HUES48 (cell line): ENCODE data around the gene DOK3.
"Not testable (repeated sequence)": the region's sequence is repeated elsewhere in the genome, so short reads cannot be mapped to it uniquely, and the experiment has no call there.

Source experiments
- H3K27ac ChIP-seq: one replicate; pipeline ENCODE4 v1.7.0; 2013; ENCODE audit warnings: low read depth, low read length, inconsistent platforms
- H3K27me3 ChIP-seq: 2 replicates; pipeline ENCODE4 v1.6.1; 2013; ENCODE audit warnings: mild to moderate bottlenecking, low read length; ENCODE audit not compliant: control insufficient read depth, insufficient read depth
- H3K36me3 ChIP-seq: 2 replicates; pipeline ENCODE4 v1.6.1; 2013; ENCODE audit warnings: low read length; ENCODE audit not compliant: control insufficient read depth, insufficient read depth
- H3K4me1 ChIP-seq: 2 replicates; pipeline ENCODE4 v1.6.1; 2013; ENCODE audit warnings: mild to moderate bottlenecking, low read length; ENCODE audit not compliant: control insufficient read depth, insufficient read depth
- H3K4me3 ChIP-seq: 2 replicates; pipeline ENCODE4 v1.5.1; 2013; ENCODE audit warnings: mild to moderate bottlenecking, low read depth, low read length
- H3K9ac ChIP-seq: 2 replicates; pipeline ENCODE4 v1.6.1; 2013; ENCODE audit warnings: mild to moderate bottlenecking, low read depth, low read length, moderate library complexity
- H3K9me3 ChIP-seq: 2 replicates; pipeline ENCODE4 v1.6.1; 2013; ENCODE audit warnings: low read length; ENCODE audit not compliant: control insufficient read depth, insufficient read depth

The DOK3 gene

DNA sequence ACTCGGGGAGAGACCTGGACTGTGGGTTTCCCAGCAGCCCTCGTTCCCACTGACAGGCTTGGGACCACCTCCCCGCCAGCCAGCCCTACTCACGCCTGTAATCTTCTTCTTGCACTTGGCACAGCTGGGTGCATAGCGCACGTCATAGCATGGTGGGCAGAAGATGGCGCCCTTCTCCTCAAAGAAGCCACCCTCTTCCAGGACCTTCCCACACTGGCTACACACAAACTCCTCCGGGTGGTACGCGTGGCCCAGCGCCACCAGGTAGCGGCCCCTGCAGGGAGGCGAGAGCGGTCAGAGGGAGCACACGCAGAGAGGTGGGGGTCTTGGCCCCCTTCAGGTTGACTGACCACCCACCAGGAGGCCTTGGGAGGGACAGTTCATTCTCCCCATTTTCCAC lies 21.7 kb downstream of the DOK3 start:
- no peak overlapping the region for H3K4me3 ChIP-seq
- no peak overlapping the region for H3K9ac ChIP-seq
- H3K27ac ChIP-seq = no peak overlapping the region
- H3K9me3 ChIP-seq = no peaks in the 10 kb centered on the region
- H3K27me3 ChIP-seq = no peaks in the 10 kb centered on the region
- peaks cover 3% of the 10 kb centered on the region; the same call in 1 of the 2 replicates for H3K4me1 ChIP-seq
- peaks cover 80% of the 10 kb centered on the region for H3K36me3 ChIP-seq

DNA sequence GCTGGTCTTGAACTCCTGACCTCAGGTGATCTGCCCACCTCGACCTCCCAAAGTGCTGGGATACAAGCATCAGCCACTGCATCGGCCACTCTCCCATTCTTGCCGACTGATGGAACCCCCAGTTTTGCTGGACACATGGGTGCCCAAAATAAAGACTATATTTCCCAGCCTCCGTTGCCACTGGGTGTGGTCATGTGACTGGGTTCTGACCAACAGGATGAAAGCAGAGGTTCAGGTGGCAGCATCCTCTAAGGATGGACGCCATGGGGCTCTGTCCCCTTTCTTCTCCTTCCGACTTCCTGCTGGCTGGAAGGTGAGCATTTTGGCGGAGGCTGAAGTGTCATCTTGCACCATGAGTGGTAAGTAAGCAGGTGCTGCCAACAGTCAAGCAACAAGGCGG lies 22.5 kb downstream of the DOK3 start:
- H3K4me3 ChIP-seq = no peak overlapping the region
- H3K9ac ChIP-seq = no peak overlapping the region
- H3K36me3 ChIP-seq = peaks cover 77% of the 10 kb centered on the region
- H3K27me3 ChIP-seq = no peaks in the 10 kb centered on the region
- H3K9me3 ChIP-seq = no peaks in the 10 kb centered on the region
- peaks cover 3% of the 10 kb centered on the region; the same call in 1 of the 2 replicates for H3K4me1 ChIP-seq
- H3K27ac ChIP-seq = no peak overlapping the region

DNA sequence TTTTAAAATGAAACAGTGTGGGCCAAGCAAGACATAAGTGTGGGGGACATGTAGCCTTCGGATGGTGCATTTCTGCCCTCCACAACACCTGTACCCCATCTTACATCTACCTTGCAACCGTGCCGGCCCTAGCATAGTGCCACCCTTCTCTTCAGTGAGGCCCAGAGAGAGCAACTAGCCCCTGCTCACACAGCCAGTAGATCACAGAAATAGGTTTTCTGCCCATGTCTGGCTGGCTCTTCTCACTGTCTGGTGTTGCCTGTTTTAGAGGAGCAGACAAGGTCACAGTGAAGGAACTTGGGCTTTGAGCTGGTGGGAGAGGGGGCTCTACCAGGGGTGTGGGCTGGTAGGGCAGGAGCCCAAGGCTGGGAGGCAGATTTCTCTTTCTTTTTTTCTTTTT lies 23.4 kb downstream of the DOK3 start:
- Histone ChIP-seq H3K36me3 (peaks cover 82% of the 10 kb centered on the region), H3K27ac (no peak overlapping the region)

DNA sequence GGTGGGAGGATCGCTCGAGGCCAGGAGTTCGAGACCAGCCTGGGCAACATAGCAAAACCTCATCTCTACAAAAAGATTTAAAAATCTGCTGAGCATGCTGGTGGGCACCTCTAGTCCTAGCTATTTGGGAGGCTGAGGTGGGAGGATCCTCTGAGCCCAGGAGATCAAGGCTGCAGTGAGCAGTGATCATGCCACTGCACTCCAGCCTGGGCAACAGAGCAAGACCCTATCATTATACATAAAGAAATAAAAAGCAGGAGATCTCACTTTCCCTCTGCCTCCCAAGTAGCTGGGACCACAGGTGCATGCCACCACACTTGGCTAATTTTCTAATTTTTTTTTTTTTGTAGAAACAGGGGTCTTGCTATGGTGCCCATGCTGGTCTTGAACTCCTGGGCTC lies 23.9 kb downstream of the DOK3 start:
- not testable (repeated sequence) for H3K27me3 ChIP-seq, H3K9ac ChIP-seq, H3K27ac ChIP-seq, H3K4me1 ChIP-seq, H3K4me3 ChIP-seq, H3K9me3 ChIP-seq
- H3K36me3 ChIP-seq = peaks cover 77% of the 10 kb centered on the region

More for the DNA sequence above, 23.4 kb downstream of the DOK3 start:
- Histone ChIP-seq H3K4me1 (peaks cover 2% of the 10 kb centered on the region; the same call in 1 of the 2 replicates), H3K9ac (no peak overlapping the region), H3K27me3 (no peaks in the 10 kb centered on the region), H3K9me3 (no peaks in the 10 kb centered on the region), H3K4me3 (no peak overlapping the region)

DNA sequence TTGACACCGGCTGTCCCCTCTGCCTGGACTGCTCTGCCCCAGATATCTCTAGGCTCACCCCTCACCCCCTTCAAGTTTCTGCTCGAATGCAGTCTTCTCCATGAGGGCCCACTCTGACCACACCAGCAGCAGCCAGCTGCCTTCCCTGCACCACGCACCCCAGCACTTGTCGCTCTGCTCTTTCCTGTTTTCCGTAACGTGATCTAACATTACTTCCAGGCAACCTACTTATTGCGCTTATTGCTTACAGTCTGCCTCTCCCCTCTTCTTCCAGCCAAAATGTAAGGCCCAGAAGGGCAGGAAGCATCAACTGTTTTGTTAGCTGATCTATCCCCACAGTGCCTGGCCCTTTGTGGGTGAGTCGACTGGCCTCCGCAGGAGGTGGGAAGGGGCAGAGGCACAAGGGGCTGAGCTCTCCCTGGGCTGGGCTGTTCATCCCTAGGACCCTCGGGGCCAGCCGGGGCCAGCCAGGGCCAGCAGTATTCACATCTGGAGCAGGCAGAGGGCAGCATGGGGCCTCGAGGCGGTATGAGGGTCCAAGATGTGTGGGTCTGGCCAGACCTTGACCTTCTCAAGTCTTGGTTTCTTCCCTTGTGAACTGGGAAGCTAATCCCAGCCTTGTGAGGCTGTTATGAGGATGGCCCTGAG lies 24.6 kb downstream of the DOK3 start:
- no peak overlapping the region for H3K27ac ChIP-seq
- H3K27me3 ChIP-seq = no peaks in the 10 kb centered on the region
- H3K4me3 ChIP-seq = no peak overlapping the region
- H3K36me3 ChIP-seq = peaks cover 69% of the 10 kb centered on the region
- H3K9me3 ChIP-seq = no peaks in the 10 kb centered on the region
- H3K9ac ChIP-seq = no peak overlapping the region
- no peaks in the 10 kb centered on the region for H3K4me1 ChIP-seq

DNA sequence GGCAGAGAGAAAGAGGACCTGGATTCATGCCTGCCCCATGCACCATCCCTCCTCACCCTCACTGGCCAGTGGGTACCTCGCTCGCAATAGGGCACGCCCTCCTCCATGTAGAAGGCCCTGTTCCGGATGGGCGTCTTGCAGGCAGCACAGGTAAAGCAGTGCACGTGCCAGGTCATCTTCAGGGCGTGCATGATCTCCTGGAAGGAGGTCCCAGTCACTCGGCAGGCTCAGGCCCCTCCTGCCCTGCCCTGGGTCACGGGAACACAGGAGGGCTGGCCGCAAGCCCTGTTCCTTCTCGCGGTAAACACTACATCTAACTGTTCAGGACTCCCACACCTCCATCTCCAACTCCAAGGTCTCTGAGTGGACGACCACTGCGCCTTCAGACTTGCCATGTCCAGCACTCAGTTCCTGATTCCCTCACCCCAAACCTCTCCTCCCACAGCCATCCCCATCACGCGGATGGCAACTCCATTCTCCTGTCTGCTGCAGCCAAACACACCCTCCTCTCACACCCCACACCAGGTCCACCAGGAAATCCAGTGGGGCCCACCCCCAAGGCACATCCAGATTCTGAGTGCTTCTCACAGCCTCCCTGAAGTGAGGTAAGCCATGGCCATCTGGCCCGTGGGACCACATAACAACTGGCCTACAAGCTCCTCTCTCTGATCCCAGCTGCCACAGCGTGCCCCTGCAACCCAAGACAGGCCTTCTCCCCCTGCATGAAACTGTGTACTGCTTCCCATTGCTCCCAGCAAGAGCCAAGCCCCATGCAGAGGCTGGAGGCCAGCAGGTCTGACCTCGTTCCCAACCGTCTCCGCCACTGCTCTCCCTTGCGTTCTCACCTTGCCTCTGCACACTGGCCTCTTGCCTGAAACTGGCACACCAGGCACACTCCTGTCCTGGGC lies 25.4 kb downstream of the DOK3 start:
- Histone ChIP-seq H3K27me3 (no peaks in the 10 kb centered on the region), H3K36me3 (peaks cover 63% of the 10 kb centered on the region), H3K9me3 (no peaks in the 10 kb centered on the region), H3K9ac (no peak overlapping the region), H3K27ac (no peak overlapping the region), H3K4me3 (no peak overlapping the region), H3K4me1 (no peaks in the 10 kb centered on the region)

DNA sequence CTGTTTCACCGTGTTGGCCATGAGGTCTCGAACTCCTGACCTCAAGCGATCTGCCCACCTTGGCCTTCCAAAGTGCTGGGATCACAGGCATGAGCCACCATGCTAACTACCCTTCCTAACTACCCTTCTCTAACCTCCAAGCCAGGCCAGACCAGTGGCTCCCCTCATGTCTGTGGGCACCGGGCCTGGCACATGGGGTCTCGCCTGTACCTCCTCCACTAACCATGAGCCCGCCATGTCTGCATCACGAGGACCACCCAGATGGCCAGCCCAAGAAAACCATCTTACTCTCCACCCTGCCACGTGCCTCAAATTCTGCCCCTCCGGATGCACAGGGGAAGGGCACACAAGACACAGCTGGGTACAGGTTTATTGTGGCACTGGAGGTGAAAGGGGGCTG lies 26.6 kb downstream of the DOK3 start:
- H3K9me3 ChIP-seq = no peaks in the 10 kb centered on the region
- H3K36me3 ChIP-seq = peaks cover 52% of the 10 kb centered on the region
- no peak overlapping the region for H3K9ac ChIP-seq
- no peaks in the 10 kb centered on the region for H3K4me1 ChIP-seq
- H3K27ac ChIP-seq = no peak overlapping the region
- no peak overlapping the region for H3K4me3 ChIP-seq
- H3K27me3 ChIP-seq = no peaks in the 10 kb centered on the region

DNA sequence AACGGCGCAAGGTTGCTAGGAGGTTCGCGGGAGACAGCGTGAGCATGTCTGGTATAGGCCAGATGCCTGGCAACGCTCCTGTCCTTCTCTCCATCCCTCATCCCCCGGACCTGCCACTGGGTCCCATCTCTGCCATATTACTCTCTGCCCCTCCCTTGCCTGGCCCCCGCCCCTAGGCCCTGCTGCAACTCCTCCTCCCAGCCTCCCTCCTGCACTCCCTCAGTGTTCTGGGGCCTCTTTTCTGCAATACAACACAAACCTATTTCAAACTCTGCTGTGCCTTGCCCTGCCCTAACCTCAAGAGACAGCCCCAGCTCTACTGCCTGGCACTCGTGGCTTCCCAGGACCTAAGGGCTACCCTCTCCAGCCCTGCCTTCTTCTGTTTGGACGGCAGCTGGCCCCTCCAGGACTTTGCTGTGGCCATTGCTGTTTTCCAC lies 27.2 kb downstream of the DOK3 start:
- H3K27ac ChIP-seq = no peak overlapping the region
- H3K4me3 ChIP-seq = no peak overlapping the region
- no peaks in the 10 kb centered on the region for H3K27me3 ChIP-seq
- H3K36me3 ChIP-seq = peaks cover 45% of the 10 kb centered on the region
- H3K9me3 ChIP-seq = no peaks in the 10 kb centered on the region
- no peak overlapping the region for H3K9ac ChIP-seq
- H3K4me1 ChIP-seq = no peaks in the 10 kb centered on the region

DNA sequence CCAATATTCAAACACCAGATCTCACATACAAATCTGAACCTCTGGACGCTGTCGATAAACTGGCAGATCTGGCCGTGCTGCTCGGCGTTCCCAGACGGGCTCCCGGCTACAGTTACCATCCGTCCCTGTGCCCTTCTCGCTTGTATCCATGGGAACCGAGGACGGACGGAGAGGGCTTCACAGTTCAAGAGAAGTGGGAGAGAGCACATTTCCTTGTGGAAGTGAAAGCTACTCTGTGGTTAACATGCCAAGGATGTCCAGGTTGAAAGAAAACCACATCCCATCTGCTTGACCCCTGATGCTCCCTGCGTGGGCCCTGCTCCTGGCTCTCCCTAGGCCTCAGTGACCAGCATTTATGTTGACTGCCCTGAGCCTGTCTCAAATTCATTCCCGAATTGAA lies 29.9 kb downstream of the DOK3 start:
- Histone ChIP-seq H3K9me3 (no peaks in the 10 kb centered on the region), H3K27ac (no peak overlapping the region), H3K4me3 (no peak overlapping the region), H3K27me3 (no peaks in the 10 kb centered on the region), H3K4me1 (peaks cover 12% of the 10 kb centered on the region), H3K9ac (no peak overlapping the region), H3K36me3 (peaks cover 27% of the 10 kb centered on the region)

DNA sequence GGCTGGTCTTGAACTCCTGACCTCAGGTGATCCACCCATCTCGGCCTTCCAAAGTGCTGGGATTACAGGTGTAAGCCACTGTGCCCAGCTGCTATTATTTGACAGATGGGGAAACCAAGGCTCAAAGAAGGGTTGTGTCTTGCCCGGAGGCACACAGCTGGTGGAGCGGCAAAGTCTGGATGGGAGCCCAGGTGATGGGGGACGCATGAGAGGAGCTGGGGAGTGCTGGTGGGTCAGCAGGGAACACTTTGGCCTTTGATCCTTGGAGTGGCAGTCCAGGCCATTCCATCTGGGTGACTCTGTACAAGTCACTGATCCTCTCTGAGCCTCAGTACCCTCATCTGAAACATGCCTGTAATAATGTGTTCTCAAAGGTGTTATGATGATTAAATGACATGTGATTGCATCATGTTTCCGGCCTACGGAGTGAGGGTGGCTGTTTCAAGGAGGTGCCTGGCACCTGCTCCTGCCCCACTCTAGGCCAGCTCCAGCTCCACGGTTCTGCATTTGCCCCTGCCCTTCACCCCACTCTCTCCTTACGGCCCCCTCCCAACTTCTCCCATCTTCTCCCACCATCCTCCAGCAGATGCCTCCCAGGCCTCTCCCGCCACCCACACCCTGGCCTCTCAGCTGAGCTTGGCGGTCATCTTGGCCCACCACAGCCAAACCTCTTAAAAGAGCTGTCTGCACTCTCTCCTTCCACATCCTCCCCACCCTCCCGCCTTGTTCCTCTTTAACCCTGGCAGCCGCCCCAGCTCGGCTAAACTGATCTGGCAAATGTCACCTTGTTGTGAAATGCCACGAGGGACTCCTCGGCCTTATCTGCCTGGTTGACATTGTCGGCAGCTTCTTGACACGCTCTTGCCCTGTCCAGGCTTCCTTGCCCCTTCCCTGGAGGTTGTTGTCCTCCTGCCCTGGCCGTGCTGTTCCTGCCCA lies 30.6 kb downstream of the DOK3 start:
- Histone ChIP-seq H3K9ac (no peak overlapping the region), H3K9me3 (no peaks in the 10 kb centered on the region), H3K36me3 (peaks cover 20% of the 10 kb centered on the region), H3K27ac (no peak overlapping the region), H3K27me3 (no peaks in the 10 kb centered on the region), H3K4me1 (peaks cover 18% of the 10 kb centered on the region), H3K4me3 (no peak overlapping the region)
